A673 (cell line): Measurements from ENCODE around the gene FAM171A2. TPM values are rescaled to one million over a fixed set of nuclear protein-coding genes. Genes with fewer than 3 reads are reported as not detected.

Experiments used
- BruUV-seq: library from RNA; stranded (reverse); fragments of 400-500 nt; replicated peaks from 2 replicates; lab custom pipeline; 2021; lab: Mats Ljungman, UMichigan
- CTCF ChIA-PET: fragments of 300-600 bp; sonication (Branson Sonifier 250); formaldehyde crosslinking; loops from one replicate; lab custom pipeline; 2022; ENCODE audit warnings: antibody characterized with exemption; lab: Charles Lee
- POLR2A ChIA-PET: fragments of 300-600 bp; sonication (Branson Sonifier 250); formaldehyde crosslinking; loops from one replicate; lab custom pipeline; 2022; ENCODE audit warnings: antibody characterized with exemption; ENCODE audit not compliant: low non-redundant PET; lab: Charles Lee
- DNase-seq: peaks from one replicate; pipeline ENCODE4 v3.0.0-alpha.2; 2015; ENCODE audit warnings: low spot score
- H3K27ac ChIP-seq: fragments of 200-600 bp; sonication (generic); 2 replicates; pipeline ENCODE4 v1.5.1; 2016; ENCODE audit warnings: mixed run types, low read depth, mild to moderate bottlenecking, mixed read lengths, antibody characterized with exemption, low read length; ENCODE audit not compliant: poor library complexity, severe bottlenecking
- H3K27me3 ChIP-seq: fragments of 200-600 bp; sonication (generic); replicated peaks from 2 replicates; pipeline ENCODE4 v1.6.1; 2017; ENCODE audit warnings: mixed run types, low read depth, mild to moderate bottlenecking, mixed read lengths, antibody characterized with exemption, low read length; ENCODE audit not compliant: insufficient read depth, poor library complexity
- H3K36me3 ChIP-seq: fragments of 200-600 bp; sonication (generic); 2 replicates; pipeline ENCODE4 v1.6.1; 2016; ENCODE audit warnings: mixed run types, mild to moderate bottlenecking, mixed read lengths, antibody characterized with exemption, low read length; ENCODE audit not compliant: insufficient read depth, poor library complexity, severe bottlenecking
- H3K4me1 ChIP-seq: fragments of 200-600 bp; sonication (generic); 2 replicates; pipeline ENCODE4 v1.6.1; 2017; ENCODE audit warnings: mixed run types, mild to moderate bottlenecking, mixed read lengths, antibody characterized with exemption, low read length; ENCODE audit not compliant: insufficient read depth, poor library complexity, severe bottlenecking
- H3K4me3 ChIP-seq: fragments of 200-600 bp; sonication (generic); 2 replicates; pipeline ENCODE4 v1.5.1; 2016; ENCODE audit warnings: low read depth, mixed run types, mild to moderate bottlenecking, mixed read lengths, low read length; ENCODE audit not compliant: poor library complexity, severe bottlenecking
- H3K9me3 ChIP-seq: fragments of 200-600 bp; sonication (generic); 2 replicates; pipeline ENCODE4 v1.6.1; 2016; ENCODE audit warnings: mixed run types, low read depth, mild to moderate bottlenecking, mixed read lengths, antibody characterized with exemption, low read length; ENCODE audit not compliant: poor library complexity, severe bottlenecking
- EZH2 ChIP-seq: fragments of 200-600 bp; sonication (generic); IDR thresholded peaks from 2 replicates; pipeline ENCODE4 v1.6.1; 2017; ENCODE audit warnings: borderline replicate concordance, low read depth, mild to moderate bottlenecking, mixed read lengths, antibody characterized with exemption, low read length; ENCODE audit not compliant: poor library complexity, severe bottlenecking
- intact Hi-C: fragments of 100-400 bp; cut with micrococcal nuclease; formaldehyde crosslinking; loops from one replicate; pipeline ENCODE4 v1.10.0; 2022; ENCODE audit not compliant: unreplicated experiment
- total RNA-seq: library from RNA; stranded (reverse); gene quantifications from 2 replicates; pipeline ENCODE4 v1.2.3, GENCODE V29; 2021
- TF ChIP-seq, protein P1 (sequence below): fragments of 300-800, 200-600 bp; sonication (generic); conservative IDR thresholded peaks from 2 replicates; pipeline ENCODE4 v1.5.1; 2017; ENCODE audit warnings: low read depth, mild to moderate bottlenecking, antibody characterized with exemption, low read length, moderate library complexity, mixed read lengths

FAM171A2 gene
- total RNA-seq, 1 experiment from 2014 or later = 12.8 TPM

DNA sequence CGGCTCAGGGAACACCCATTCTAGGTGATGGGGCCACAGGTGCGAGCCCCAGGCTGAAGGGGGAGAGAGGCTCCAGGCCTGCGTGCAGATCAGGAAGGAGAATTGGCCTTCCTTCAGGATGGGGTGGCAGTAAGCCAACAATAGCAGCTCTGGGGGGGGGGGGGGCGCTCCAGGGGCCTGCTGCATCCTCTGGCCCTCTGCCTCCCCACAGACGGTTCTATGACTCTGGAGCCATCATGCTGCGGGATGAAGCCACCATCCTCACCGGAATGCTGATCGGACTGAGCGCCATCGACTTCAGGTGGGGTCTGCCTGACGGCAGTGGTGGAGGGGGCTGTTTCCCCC is 49.2 kb downstream of the FAM171A2 start:
- no peak overlapping the region for H3K27ac ChIP-seq
- H3K4me3 ChIP-seq = no peak overlapping the region
- CTCF ChIA-PET = no interaction called here
- peaks cover 12% of the 10 kb centered on the region for H3K27me3 ChIP-seq
- no peaks in the 10 kb centered on the region for H3K4me1 ChIP-seq
- DNase-seq = no peak
- BruUV-seq = no TSS peak
- POLR2A ChIA-PET = no interaction called here
- no peaks in the 10 kb centered on the region for H3K36me3 ChIP-seq
- TF ChIP-seq, protein P1, sequence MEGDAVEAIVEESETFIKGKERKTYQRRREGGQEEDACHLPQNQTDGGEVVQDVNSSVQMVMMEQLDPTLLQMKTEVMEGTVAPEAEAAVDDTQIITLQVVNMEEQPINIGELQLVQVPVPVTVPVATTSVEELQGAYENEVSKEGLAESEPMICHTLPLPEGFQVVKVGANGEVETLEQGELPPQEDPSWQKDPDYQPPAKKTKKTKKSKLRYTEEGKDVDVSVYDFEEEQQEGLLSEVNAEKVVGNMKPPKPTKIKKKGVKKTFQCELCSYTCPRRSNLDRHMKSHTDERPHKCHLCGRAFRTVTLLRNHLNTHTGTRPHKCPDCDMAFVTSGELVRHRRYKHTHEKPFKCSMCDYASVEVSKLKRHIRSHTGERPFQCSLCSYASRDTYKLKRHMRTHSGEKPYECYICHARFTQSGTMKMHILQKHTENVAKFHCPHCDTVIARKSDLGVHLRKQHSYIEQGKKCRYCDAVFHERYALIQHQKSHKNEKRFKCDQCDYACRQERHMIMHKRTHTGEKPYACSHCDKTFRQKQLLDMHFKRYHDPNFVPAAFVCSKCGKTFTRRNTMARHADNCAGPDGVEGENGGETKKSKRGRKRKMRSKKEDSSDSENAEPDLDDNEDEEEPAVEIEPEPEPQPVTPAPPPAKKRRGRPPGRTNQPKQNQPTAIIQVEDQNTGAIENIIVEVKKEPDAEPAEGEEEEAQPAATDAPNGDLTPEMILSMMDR = no peak
- no peak for TF ChIP-seq EZH2
- H3K9me3 ChIP-seq = no peaks in the 10 kb centered on the region
- intact Hi-C loops = no loop called here

DNA sequence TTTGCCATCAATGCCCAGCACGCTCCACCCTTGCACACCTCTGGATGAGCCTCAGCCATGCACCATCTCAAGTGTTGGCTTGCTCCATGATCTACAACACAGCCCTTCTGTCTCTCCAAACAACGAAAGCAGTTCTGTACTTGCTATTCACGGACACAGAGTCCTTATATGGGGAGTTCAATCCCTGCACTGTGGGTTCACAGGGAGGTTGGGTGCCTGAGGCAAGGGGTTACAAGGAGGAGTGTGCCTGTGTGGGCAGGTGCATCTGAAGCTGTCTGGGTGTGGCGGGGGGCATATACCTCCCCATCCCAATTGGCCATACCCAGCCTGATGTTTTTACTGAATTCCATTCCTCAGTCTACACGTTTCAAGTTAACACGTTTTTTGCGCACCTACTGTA is 49.6 kb downstream of the FAM171A2 start:
- CTCF ChIA-PET = no interaction called here
- no peaks in the 10 kb centered on the region for H3K36me3 ChIP-seq
- DNase-seq = no peak
- H3K27me3 ChIP-seq = peaks cover 12% of the 10 kb centered on the region
- H3K4me1 ChIP-seq = no peaks in the 10 kb centered on the region
- no peak overlapping the region for H3K27ac ChIP-seq
- POLR2A ChIA-PET = no interaction called here
- BruUV-seq = no TSS peak
- TF ChIP-seq, protein P1 = no peak
- TF ChIP-seq EZH2 = no peak
- H3K4me3 ChIP-seq = no peak overlapping the region
- intact Hi-C loops = no loop called here
- no peaks in the 10 kb centered on the region for H3K9me3 ChIP-seq

DNA sequence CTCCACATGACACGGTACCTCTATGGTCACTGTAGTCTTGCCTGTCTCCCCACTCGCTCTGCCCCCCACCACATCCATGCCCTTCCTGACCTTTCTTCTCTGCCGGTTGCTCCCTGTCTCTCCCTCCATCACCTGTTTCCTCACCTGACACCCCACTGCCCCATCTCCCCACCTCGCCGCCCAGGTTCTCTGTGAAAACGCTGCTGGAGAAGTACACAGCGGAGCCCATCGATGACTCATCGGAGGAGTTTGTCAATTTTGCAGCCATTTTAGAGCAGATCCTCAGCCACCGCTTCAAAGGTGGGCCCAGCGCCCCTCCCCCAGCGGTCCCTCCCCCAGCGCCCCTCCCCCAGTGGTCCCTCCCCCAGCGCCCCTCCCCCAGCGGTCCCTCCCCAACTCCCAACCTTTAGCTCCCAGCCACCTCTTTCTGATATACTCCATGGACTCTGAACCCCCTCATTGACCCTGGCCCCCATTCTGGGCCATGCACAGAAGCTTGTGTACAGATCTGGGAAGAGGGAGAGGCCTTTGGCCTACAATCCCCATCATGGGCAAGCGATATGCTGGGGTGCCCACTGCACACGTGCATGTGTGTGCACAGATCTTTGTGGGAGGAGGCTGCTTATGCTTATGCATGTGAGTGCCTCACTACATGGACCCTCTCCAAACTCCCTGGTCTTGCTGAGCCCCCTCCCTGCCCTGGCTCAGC is 51.1 kb downstream of the FAM171A2 start:
- Histone ChIP-seq H3K27me3 (peaks cover 12% of the 10 kb centered on the region), H3K4me3 (no peak overlapping the region), H3K4me1 (no peaks in the 10 kb centered on the region), H3K27ac (no peak overlapping the region), H3K36me3 (no peaks in the 10 kb centered on the region), H3K9me3 (no peaks in the 10 kb centered on the region)
- POLR2A ChIA-PET = no interaction called here
- CTCF ChIA-PET = no interaction called here
- TF ChIP-seq EZH2 = no peak
- TF ChIP-seq, protein P1 = no peak
- no peak for DNase-seq
- intact Hi-C loops = no loop called here
- BruUV-seq = no TSS peak
